OCI-LY3 (cell line): Measurements from ENCODE around the gene F5.

Experiments used
- EZH2phosphoT487 ChIP-seq: fragments of 200-600 bp; shearing (Covaris generic); IDR thresholded peaks from 2 replicates; pipeline ENCODE4 v1.6.1; 2018; ENCODE audit warnings: antibody characterized with exemption, mixed run types, low read depth
- TF ChIP-seq, protein P1 (sequence below): fragments of 200-600, 300-600 bp; sonication (generic); IDR thresholded peaks from 2 replicates; pipeline ENCODE4 v1.5.1; 2014; ENCODE audit warnings: antibody characterized with exemption, low read length, low read depth

DNA sequence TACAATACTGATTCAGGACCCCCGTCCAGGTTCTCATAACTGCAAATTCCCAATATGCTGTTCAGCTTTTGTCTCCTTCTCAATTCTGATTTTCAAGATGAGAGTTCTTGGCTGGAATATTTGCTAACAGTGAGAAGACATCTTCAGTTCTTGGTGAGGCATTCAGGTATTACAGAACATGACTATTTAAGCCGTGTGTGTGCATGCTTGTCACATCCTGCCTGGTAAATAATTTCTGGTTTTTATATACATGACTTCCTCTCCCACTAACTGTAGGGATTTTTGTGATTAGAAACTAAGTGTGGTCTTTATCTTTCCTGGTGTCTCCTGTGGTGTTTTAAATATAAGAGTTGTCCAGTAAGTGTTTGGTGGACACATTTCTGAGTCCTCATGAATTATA is 90.4 kb downstream of the F5 start:
- TF ChIP-seq, protein P1, sequence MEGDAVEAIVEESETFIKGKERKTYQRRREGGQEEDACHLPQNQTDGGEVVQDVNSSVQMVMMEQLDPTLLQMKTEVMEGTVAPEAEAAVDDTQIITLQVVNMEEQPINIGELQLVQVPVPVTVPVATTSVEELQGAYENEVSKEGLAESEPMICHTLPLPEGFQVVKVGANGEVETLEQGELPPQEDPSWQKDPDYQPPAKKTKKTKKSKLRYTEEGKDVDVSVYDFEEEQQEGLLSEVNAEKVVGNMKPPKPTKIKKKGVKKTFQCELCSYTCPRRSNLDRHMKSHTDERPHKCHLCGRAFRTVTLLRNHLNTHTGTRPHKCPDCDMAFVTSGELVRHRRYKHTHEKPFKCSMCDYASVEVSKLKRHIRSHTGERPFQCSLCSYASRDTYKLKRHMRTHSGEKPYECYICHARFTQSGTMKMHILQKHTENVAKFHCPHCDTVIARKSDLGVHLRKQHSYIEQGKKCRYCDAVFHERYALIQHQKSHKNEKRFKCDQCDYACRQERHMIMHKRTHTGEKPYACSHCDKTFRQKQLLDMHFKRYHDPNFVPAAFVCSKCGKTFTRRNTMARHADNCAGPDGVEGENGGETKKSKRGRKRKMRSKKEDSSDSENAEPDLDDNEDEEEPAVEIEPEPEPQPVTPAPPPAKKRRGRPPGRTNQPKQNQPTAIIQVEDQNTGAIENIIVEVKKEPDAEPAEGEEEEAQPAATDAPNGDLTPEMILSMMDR: no peak
- TF ChIP-seq EZH2phosphoT487: no peak
